Neutrophil (primary cell): Measurements from ENCODE around the gene SH2D6.

Experiments used
- H3K27ac ChIP-seq: fragments of 200-600 bp; sonication (generic); 2 replicates; pipeline ENCODE4 v1.5.1; 2016; ENCODE audit warnings: mild to moderate bottlenecking, moderate library complexity
- H3K27me3 ChIP-seq: fragments of 200-600 bp; sonication (generic); 2 replicates; pipeline ENCODE4 v1.6.0; 2016; ENCODE audit warnings: mild to moderate bottlenecking
- H3K36me3 ChIP-seq: fragments of 200-600 bp; sonication (generic); 2 replicates; pipeline ENCODE4 v1.5.1; 2017
- H3K4me1 ChIP-seq, 2 experiments: fragments of 200-600 bp in 1 of 2; sonication (generic) in 1 of 2; 1 replicate in 1 of 2; 2 replicates in 1 of 2; pipeline versions ENCODE4 v1.5.1 to v1.6.1; 2013 to 2016; ENCODE audit warnings: low read depth in 1 of 2, low read length in 1 of 2, mild to moderate bottlenecking in 1 of 2, moderate library complexity in 1 of 2; ENCODE audit not compliant: control insufficient read depth in 1 of 2, insufficient read depth in 1 of 2
- H3K4me3 ChIP-seq, 2 experiments: fragments of 200-600 bp in 1 of 2; sonication (generic) in 1 of 2; 1 replicate in 1 of 2; 2 replicates in 1 of 2; pipeline ENCODE4 v1.5.1; 2013 to 2016; ENCODE audit warnings: low read depth in 1 of 2, low read length in 1 of 2, mild to moderate bottlenecking in 1 of 2, moderate library complexity in 1 of 2
- H3K9me3 ChIP-seq: fragments of 200-600 bp; sonication (generic); 2 replicates; pipeline ENCODE4 v1.5.1; 2016
- TF ChIP-seq, protein P1 (sequence below): fragments of 200-600 bp; sonication (generic); IDR thresholded peaks from 2 replicates; pipeline ENCODE4 v1.5.1; 2016; ENCODE audit warnings: antibody characterized with exemption

The SH2D6 gene

DNA sequence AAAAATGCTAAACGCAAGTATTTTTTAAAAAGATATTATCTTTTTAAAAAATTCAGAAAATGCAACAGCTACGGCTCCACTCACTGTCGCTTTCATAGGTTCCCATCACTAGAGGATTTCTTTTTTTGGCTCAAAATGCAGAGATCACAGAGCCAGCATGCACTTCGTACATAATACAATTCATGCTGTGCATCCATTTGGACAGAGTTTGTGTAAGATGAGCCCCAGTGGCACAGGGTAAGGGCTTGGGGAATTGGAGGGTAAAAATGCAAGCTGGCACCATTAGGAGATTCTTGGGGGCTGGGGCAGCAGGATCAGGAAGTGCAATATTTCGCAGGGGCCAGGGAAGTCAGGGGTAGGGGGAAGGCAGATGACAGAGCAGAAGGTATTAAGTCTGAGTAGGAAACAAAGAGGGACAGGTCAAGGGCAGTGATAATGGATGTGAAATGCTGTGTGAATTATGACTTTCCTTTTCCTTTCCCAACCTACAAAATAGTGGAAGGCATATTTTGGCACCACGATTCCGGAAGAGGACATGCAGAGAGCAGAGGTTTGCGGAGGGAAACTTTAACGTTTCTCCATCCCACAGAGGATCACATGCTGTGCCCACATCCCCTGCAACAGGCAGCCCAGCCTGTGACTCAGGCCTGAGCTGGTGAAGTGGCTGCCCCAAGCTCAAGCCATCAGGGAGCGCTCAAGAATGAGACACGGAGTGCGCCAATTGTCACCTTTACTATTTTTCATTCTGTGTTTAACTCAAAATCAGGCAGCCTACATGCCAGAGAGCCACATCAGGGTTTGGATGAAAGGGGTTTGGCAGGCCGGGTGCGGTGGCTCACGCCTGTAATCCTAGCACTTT is 13.1 kb upstream of the SH2D6 start:
- H3K9me3 ChIP-seq = no peaks in the 10 kb centered on the region
- TF ChIP-seq, protein P1, sequence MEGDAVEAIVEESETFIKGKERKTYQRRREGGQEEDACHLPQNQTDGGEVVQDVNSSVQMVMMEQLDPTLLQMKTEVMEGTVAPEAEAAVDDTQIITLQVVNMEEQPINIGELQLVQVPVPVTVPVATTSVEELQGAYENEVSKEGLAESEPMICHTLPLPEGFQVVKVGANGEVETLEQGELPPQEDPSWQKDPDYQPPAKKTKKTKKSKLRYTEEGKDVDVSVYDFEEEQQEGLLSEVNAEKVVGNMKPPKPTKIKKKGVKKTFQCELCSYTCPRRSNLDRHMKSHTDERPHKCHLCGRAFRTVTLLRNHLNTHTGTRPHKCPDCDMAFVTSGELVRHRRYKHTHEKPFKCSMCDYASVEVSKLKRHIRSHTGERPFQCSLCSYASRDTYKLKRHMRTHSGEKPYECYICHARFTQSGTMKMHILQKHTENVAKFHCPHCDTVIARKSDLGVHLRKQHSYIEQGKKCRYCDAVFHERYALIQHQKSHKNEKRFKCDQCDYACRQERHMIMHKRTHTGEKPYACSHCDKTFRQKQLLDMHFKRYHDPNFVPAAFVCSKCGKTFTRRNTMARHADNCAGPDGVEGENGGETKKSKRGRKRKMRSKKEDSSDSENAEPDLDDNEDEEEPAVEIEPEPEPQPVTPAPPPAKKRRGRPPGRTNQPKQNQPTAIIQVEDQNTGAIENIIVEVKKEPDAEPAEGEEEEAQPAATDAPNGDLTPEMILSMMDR = no peak
- peaks cover 87 to 88% of the 10 kb centered on the region in 2 experiments for H3K4me1 ChIP-seq
- peak overlapping the region; percentile 44 to 57 for H3K4me3 ChIP-seq
- H3K27me3 ChIP-seq = no peaks in the 10 kb centered on the region
- peaks cover 14% of the 10 kb centered on the region for H3K36me3 ChIP-seq
- H3K27ac ChIP-seq = peak overlapping the region; percentile 91

DNA sequence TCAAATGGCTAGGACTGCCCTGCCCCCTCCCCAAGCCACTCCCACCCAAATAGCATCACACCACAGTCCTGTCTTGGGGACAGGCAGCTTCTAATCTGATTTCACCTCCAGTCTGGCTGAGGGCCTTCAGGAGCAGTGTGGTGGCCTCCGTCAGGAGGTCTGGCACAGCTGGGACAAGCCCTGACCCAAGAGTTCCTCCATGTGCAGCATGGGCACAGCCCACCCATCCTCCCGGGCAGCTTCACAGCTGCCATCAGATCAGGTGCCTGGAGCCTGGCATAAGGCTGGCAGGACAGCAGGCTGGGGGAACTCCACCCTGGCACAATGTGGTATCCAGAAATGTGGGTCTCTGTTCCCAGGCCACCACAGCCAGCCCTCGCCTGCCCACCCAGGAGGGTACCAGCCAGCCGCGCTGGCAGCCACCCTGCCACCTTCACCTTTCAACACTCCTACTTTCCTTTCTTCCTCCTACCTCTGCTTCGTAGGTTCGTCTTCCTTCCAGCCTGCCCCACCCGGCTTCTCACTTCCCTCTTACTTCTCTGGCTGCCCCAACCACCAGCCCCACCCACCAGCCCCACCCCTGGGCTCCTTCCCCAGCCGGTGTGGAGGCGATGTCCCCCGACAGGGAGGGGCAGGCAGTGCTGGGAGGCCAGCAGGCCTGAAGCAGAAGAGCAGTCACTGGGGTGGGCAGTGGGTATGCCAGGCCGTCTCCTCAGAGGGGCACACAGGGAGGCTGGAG is 8.5 kb upstream of the SH2D6 start, which contains the start of gene CAPG:
Gene CAPG, minus strand, starts transcription at position 522 of the 739 bp plus-strand sequence. CDS start 8,221 bp downstream, outside the sequence.
- Histone ChIP-seq H3K27me3 (no peaks in the 10 kb centered on the region), H3K4me1 (peaks cover 78 to 85% of the 10 kb centered on the region in 2 experiments), H3K27ac (peak within 1 kb of the TSS; percentile 91), H3K9me3 (no peaks in the 10 kb centered on the region), H3K36me3 (no peaks in the 10 kb centered on the region), H3K4me3 (peak within 1 kb of the TSS; percentile 69 to 80)
- TF ChIP-seq, protein P1 = no peak

DNA sequence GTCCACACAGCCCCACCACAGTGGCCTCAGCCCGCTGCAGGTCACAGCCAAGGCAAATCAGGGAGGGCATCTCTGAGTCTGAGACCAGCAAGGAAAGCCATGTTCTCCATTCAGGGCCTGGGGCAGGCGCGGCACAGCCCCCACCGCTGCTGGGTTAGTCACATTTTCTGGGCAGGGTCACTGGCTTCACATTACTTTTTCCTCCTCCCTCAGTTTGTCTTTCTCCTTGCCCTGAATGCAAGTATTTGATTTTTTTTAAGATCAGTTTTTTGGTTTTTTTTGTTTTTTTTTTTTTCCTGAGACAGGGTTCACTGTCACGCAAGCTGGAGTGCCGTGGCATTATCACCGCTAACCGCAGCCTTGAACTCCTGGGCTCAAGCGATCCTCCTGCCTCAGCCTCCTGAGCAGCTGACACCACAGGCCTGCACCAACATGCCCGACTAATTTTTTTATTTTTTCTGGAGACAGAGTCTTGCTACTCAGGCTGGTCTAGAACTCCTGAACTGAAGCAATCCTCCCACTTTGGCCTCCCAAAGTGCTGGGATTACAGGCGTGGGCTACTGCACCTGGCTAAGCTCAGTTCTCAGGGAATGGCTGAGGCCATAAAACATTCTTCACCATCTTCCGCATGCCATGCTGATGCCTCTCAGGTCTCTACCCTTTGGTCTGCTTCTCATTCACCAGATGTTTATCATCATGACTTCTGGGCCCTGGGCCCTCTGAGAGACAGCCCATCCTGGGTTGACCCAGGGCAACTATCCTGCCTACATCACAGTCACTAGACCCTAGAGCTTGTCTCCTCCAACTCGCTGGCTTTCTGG is 7.7 kb upstream of the SH2D6 start:
- no peaks in the 10 kb centered on the region for H3K27me3 ChIP-seq
- no peaks in the 10 kb centered on the region for H3K9me3 ChIP-seq
- H3K27ac ChIP-seq = peak overlapping the region; percentile 91
- H3K36me3 ChIP-seq = no peaks in the 10 kb centered on the region
- peaks cover 70 to 77% of the 10 kb centered on the region in 2 experiments for H3K4me1 ChIP-seq
- peak overlapping the region; percentile 69 to 80 for H3K4me3 ChIP-seq
- TF ChIP-seq, protein P1 = no peak

DNA sequence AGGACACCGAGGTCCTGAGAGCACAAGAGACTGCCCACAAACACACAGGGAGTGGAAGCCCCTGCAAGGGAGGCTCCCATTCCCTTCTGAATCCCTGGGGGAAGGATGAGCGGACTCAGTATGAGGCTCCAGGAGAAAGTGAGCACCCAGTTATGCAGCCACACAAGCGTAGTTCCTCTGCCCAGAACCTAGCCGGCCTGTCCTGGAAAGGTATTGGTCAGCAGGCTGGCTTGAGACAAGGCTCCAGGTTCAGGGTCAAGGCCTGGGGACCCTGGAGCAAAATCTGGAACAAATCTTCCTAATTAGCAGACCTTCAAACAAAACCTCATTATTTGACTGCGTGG is 7.1 kb upstream of the SH2D6 start:
- H3K27me3 ChIP-seq = no peaks in the 10 kb centered on the region
- peaks cover 70 to 76% of the 10 kb centered on the region in 2 experiments for H3K4me1 ChIP-seq
- no peak overlapping the region for H3K4me3 ChIP-seq
- no peaks in the 10 kb centered on the region for H3K9me3 ChIP-seq
- TF ChIP-seq, protein P1 = no peak
- no peaks in the 10 kb centered on the region for H3K36me3 ChIP-seq
- H3K27ac ChIP-seq = peak overlapping the region; percentile 36
